Natural killer cell (primary cell): Measurements from ENCODE around the gene TULP1. TPM values are rescaled to one million over a fixed set of nuclear protein-coding genes. Genes with fewer than 3 reads are reported as not detected.

ENCODE experiments used
- ATAC-seq, 3 donors: fragments of 150-1000 bp in 2 of 3; fragments of 200-7000 bp in 1 of 3; cut with Tn5 transposase; 1 replicate in 1 of 3; 2 replicates in 2 of 3; pipeline ENCODE4 v1.10.0; 2021; ENCODE audit warnings: mild to moderate bottlenecking in 2 of 3, moderate library complexity in 2 of 3
- DNase-seq, 2 donors: peaks; one replicate each; pipeline versions ENCODE4 v3.0.0 to v3.0.0-alpha.2; 2013 to 2021; ENCODE audit warnings: mixed read lengths in 1 of 2
- H3K27ac ChIP-seq: one replicate; pipeline ENCODE4 v1.5.1; 2013; ENCODE audit warnings: mild to moderate bottlenecking, low read length
- H3K27me3 ChIP-seq: one replicate; pipeline ENCODE4 v1.6.1; 2013; ENCODE audit warnings: low read length; ENCODE audit not compliant: control insufficient read depth, insufficient read depth
- H3K36me3 ChIP-seq: one replicate; pipeline ENCODE4 v1.6.1; 2013; ENCODE audit warnings: low read length; ENCODE audit not compliant: control insufficient read depth, insufficient read depth
- H3K4me1 ChIP-seq: one replicate; pipeline ENCODE4 v1.6.1; 2013; ENCODE audit warnings: low read length; ENCODE audit not compliant: control insufficient read depth, insufficient read depth
- H3K4me3 ChIP-seq: one replicate; pipeline ENCODE4 v1.5.1; 2013; ENCODE audit warnings: low read length
- H3K9me3 ChIP-seq: one replicate; pipeline ENCODE4 v1.6.1; 2013; ENCODE audit warnings: low read length; ENCODE audit not compliant: control insufficient read depth, insufficient read depth
- H3K27ac Mint-ChIP-seq, 2 donors: one replicate each; pipeline ENCODE4 v1.8.0; 2022; ENCODE audit warnings: mild to moderate bottlenecking in 2 of 2, mixed read lengths in 2 of 2, moderate library complexity in 1 of 2
- H3K27me3 Mint-ChIP-seq, 2 donors: one replicate each; pipeline ENCODE4 v1.8.0; 2022; ENCODE audit warnings: low read depth in 2 of 2, mixed read lengths in 2 of 2
- H3K36me3 Mint-ChIP-seq: one replicate; pipeline ENCODE4 v1.8.0; 2022; ENCODE audit warnings: mixed read lengths
- H3K4me1 Mint-ChIP-seq, 2 donors: one replicate each; pipeline ENCODE4 v1.8.0; 2022; ENCODE audit warnings: mixed read lengths in 2 of 2
- H3K4me3 Mint-ChIP-seq: one replicate; pipeline ENCODE4 v1.8.0; 2022; ENCODE audit warnings: mild to moderate bottlenecking, moderate library complexity, mixed read lengths
- H3K9me3 Mint-ChIP-seq, 2 donors: one replicate each; pipeline ENCODE4 v1.8.0; 2022; ENCODE audit warnings: mixed read lengths in 2 of 2
- CTCF ChIP-seq: fragments of 200-600 bp; IDR thresholded peaks from one replicate; pipeline ENCODE4 v1.8.0; 2022; ENCODE audit warnings: antibody characterized with exemption
- whole genome bisulfite sequencing: methylation state at CpG from one replicate; pipeline ENCODE4 v1.1.7; 2013; ENCODE audit warnings: missing lambda C conversion rate; ENCODE audit not compliant: insufficient coverage; 5-methylcytosine and 5-hydroxymethylcytosine counted together
- intact Hi-C: fragments of 100-400 bp; cut with micrococcal nuclease; formaldehyde crosslinking; loops from one replicate; pipeline ENCODE4 v1.14.2; 2022
- total RNA-seq, 4 donors: library from RNA; stranded (reverse); fragments of 120-200 nt in 1 of 4; gene quantifications; one replicate each; pipeline versions ENCODE4 v1.2.3 to v1.2.4, GENCODE V29; 2013 to 2022

TULP1 gene
- total RNA-seq, 3 donors from 2014 or later (not counting 1 experiment from before 2014, with no cell fraction given): not detected

GRCh38 chr6:35524380-35525020 is 11.8 kb upstream of the TULP1 start:
- no peaks in the 10 kb centered on the region for H3K9me3 Mint-ChIP-seq

GRCh38 chr6:35522660-35523658 is 10.3 kb upstream of the TULP1 start:
- H3K4me3 ChIP-seq: no peak overlapping the region

More at GRCh38 chr6:35524380-35525020, 11.8 kb upstream of the TULP1 start:
- no peak for TF ChIP-seq CTCF
- Histone ChIP-seq H3K27me3 (no peaks in the 10 kb centered on the region), H3K36me3 (no peaks in the 10 kb centered on the region), H3K27ac (no peak overlapping the region), H3K9me3 (no peaks in the 10 kb centered on the region), H3K4me3 (no peak overlapping the region), H3K4me1 (peaks cover 50% of the 10 kb centered on the region)
- DNase-seq: no peak
- Mint-ChIP-seq H3K27me3 (no peaks in the 10 kb centered on the region), H3K4me1 (peaks cover 41 to 46% of the 10 kb centered on the region in 2 donors), H3K4me3 (peak overlapping the region; percentile 71), H3K27ac (peak overlapping the region; percentile 76), H3K36me3 (no peaks in the 10 kb centered on the region)
- intact Hi-C loops: no loop called here
- ATAC-seq: no peak
- WGBS: 77% methylated on average over 2 of the region's 3 CpGs

GRCh38 chr6:35522151-35522550 is 9.5 kb upstream of the TULP1 start:
- H3K36me3 ChIP-seq: no peaks in the 10 kb centered on the region
- intact Hi-C loops: loop anchor here (2.0 kb wide), 1 partner anchor 31 kb away; no protein-coding TSS in a partner anchor
- Mint-ChIP-seq H3K27me3 (peaks cover 0 to 2% of the 10 kb centered on the region in 2 donors), H3K4me3 (peak overlapping the region; percentile 67), H3K9me3 (no peaks in the 10 kb centered on the region), H3K27ac (peak overlapping the region; percentile 38 to 76), H3K4me1 (peaks cover 41 to 44% of the 10 kb centered on the region in 2 donors), H3K36me3 (no peaks in the 10 kb centered on the region)
- no peaks in the 10 kb centered on the region for H3K9me3 ChIP-seq
- no peak overlapping the region for H3K4me3 ChIP-seq
- ATAC-seq (no peak), DNase-seq (no peak)
- WGBS: 89% methylated on average over 12 of the region's 12 CpGs
- no peak for TF ChIP-seq CTCF
- H3K4me1 ChIP-seq: peaks cover 40% of the 10 kb centered on the region
- no peaks in the 10 kb centered on the region for H3K27me3 ChIP-seq
- no peak overlapping the region for H3K27ac ChIP-seq

More at GRCh38 chr6:35522660-35523658, 10.3 kb upstream of the TULP1 start:
- Histone ChIP-seq H3K27me3 (no peaks in the 10 kb centered on the region), H3K4me1 (peaks cover 42% of the 10 kb centered on the region), H3K27ac (peak overlapping the region; percentile 49), H3K9me3 (no peaks in the 10 kb centered on the region), H3K36me3 (no peaks in the 10 kb centered on the region)
- Mint-ChIP-seq H3K9me3 (no peaks in the 10 kb centered on the region), H3K27me3 (peaks cover 0 to 2% of the 10 kb centered on the region in 2 donors), H3K4me1 (peaks cover 41 to 47% of the 10 kb centered on the region in 2 donors), H3K36me3 (no peaks in the 10 kb centered on the region), H3K4me3 (peak overlapping the region; percentile 71), H3K27ac (peak overlapping the region; percentile 76)
- WGBS: 26% methylated on average over 32 of the region's 32 CpGs
- intact Hi-C loops: loop anchor here (1.0 to 2.0 kb wide), 2 partner anchors 30 to 214 kb away; partner anchors contain the start of gene ARMC12
- peak; percentile 79 to 91 (median 82) for ATAC-seq
- peak; percentile 92 for TF ChIP-seq CTCF
- DNase-seq: peak; percentile 58 to 85
